ENCODE data around the gene GLB1L3. TPM values are rescaled to one million over a fixed set of nuclear protein-coding genes. Genes with fewer than 3 reads are reported as not detected.

The GLB1L3 gene
- total and polyA plus RNA-seq, 2 experiments from 2014 or later: 0.17 TPM; not detected in 1

DNA sequence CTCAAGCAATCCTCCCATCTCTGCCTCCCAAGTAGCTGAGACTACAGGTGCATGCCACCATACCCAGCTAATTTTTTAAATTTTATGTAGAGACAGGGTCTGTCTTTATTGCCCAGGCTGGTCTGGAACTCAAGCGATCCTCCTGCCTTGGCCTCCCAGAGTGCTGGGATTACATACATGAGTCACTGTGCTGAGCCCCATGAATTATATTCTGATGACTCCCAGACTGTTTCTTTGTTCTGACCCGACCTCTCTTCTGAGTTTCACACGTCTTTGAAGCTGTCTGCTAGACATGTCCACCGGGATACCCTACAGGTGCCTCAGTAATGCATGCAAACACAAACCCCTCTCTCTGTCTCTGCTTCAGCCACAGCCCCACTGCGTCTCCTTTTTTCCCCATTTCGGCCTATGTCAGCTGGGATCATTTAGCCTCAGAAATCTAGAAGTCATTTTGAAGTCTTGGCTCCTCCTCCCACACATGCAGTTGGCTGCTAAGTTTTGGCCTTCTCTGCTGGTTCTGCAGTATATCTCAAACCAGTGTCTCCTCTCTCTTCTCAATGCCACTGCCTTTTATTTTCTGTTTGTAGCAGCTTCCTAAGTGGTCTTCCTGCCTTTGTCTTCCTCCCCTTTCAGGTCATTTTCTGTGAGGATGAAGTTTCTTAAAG is 46.9 kb upstream of the GLB1L3 start:
- Histone ChIP-seq H3K27ac (no peak overlapping the region), H3K4me1 (ENCODE audit: insufficient read depth) (peaks cover 13% of the 10 kb centered on the region), H4K20me1 (ENCODE audit: insufficient read depth, poor library complexity, severe bottlenecking) (peaks cover 25% of the 10 kb centered on the region), H3K4me3 (no peak overlapping the region), H3K9me3 (ENCODE audit: low read depth) (no peaks in the 10 kb centered on the region), H3K4me2 (no peak overlapping the region), H2AFZ (no peak overlapping the region), H3K9me2 (replicated peaks; ENCODE audit: insufficient read depth) (no peaks in the 10 kb centered on the region), H3K79me2 (peaks cover 66% of the 10 kb centered on the region), H3K36me3 (replicated peaks; ENCODE audit: insufficient read depth, low read depth) (no peaks in the 10 kb centered on the region), H3K27me3 (no peaks in the 10 kb centered on the region)
- TF ChIP-seq, protein P1, sequence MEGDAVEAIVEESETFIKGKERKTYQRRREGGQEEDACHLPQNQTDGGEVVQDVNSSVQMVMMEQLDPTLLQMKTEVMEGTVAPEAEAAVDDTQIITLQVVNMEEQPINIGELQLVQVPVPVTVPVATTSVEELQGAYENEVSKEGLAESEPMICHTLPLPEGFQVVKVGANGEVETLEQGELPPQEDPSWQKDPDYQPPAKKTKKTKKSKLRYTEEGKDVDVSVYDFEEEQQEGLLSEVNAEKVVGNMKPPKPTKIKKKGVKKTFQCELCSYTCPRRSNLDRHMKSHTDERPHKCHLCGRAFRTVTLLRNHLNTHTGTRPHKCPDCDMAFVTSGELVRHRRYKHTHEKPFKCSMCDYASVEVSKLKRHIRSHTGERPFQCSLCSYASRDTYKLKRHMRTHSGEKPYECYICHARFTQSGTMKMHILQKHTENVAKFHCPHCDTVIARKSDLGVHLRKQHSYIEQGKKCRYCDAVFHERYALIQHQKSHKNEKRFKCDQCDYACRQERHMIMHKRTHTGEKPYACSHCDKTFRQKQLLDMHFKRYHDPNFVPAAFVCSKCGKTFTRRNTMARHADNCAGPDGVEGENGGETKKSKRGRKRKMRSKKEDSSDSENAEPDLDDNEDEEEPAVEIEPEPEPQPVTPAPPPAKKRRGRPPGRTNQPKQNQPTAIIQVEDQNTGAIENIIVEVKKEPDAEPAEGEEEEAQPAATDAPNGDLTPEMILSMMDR (IDR thresholded peaks at IDR 0.05; ENCODE audit: poor library complexity): no peak
- TF ChIP-seq EZH2phosphoT487 (IDR thresholded peaks at IDR 0.05; ENCODE audit: low read depth, severe bottlenecking, unreplicated experiment): no peak
- TF ChIP-seq EZH2 (IDR thresholded peaks at IDR 0.05; ENCODE audit: borderline replicate concordance): no peak
- WGBS (ENCODE audit: low lambda C conversion rate, missing lambda C conversion rate): 78% methylated on average over 6 of the region's 6 CpGs
- no peak for DNase-seq (ENCODE audit: low spot score)

DNA sequence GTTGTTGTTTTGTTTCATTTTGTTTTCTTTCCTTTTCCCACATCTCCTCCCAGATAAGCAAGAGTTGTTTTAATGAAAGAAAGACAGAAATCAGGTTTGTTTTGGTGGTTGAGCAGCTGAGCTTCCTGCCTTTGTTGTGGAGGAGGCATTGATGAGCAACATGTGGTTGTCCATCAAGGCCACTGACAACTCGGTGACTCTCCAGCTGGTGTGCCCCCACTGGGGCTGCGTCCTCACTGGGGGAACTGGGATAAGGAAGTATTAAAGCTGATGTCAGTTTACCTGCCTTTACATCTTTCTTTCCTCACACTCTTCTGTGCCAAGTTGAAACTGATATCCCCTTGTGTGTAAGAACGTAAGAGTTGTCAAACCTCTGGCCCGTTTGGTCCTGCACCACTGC is 45.8 kb upstream of the GLB1L3 start:
- Histone ChIP-seq H3K4me3 (no peak overlapping the region), H4K20me1 (ENCODE audit: insufficient read depth, poor library complexity, severe bottlenecking) (peaks cover 24% of the 10 kb centered on the region), H3K9me3 (ENCODE audit: low read depth) (no peaks in the 10 kb centered on the region), H3K9me2 (replicated peaks; ENCODE audit: insufficient read depth) (no peaks in the 10 kb centered on the region), H2AFZ (no peak overlapping the region), H3K79me2 (peaks cover 62% of the 10 kb centered on the region), H3K27me3 (no peaks in the 10 kb centered on the region), H3K36me3 (replicated peaks; ENCODE audit: insufficient read depth, low read depth) (no peaks in the 10 kb centered on the region), H3K4me1 (ENCODE audit: insufficient read depth) (peaks cover 13% of the 10 kb centered on the region), H3K4me2 (no peak overlapping the region), H3K27ac (no peak overlapping the region)
- no peak for DNase-seq (ENCODE audit: low spot score)
- 83% methylated on average over 4 of the region's 4 CpGs for WGBS (ENCODE audit: low lambda C conversion rate, missing lambda C conversion rate)
- TF ChIP-seq EZH2 (IDR thresholded peaks at IDR 0.05; ENCODE audit: borderline replicate concordance) (no peak), EZH2phosphoT487 (IDR thresholded peaks at IDR 0.05; ENCODE audit: low read depth, severe bottlenecking, unreplicated experiment) (no peak)
- TF ChIP-seq, protein P1 (IDR thresholded peaks at IDR 0.05; ENCODE audit: poor library complexity): no peak

DNA sequence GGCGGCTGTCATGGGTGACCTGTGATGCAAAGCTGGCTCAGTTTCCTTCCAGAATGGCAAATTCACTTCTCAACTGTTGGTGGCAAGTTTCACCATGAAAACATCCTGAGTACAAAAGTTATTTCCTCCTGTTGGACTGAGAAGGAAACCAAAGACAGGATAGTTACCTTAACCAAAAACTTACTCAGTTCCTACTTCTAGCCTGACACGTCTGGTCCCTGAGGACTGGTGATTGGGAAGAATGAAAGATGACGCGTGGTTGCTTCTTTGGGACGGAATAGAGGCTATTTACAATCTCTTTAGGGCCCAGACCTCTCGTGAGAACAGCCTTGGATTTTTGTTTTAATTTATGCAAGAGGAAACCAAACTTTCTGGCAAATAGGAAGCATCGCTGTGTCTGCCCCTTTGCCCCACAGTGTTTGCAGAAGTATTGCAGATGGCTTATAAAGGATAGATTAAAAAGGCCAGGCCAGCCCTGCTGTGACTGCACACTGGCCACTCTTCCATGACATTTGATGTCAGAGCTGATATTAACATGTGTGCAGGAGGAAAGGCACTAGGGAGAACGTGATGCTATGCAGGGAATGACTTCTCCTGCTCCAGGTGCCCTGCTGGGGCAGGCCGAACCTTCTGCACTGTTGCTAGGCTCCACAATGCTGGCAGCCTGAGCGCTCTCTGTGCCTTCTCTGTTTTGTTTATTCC is 44.1 kb upstream of the GLB1L3 start:
- Histone ChIP-seq H3K9me2 (replicated peaks; ENCODE audit: insufficient read depth) (no peaks in the 10 kb centered on the region), H3K36me3 (replicated peaks; ENCODE audit: insufficient read depth, low read depth) (no peaks in the 10 kb centered on the region), H3K4me3 (no peak overlapping the region), H3K9me3 (ENCODE audit: low read depth) (no peaks in the 10 kb centered on the region), H3K4me1 (ENCODE audit: insufficient read depth) (peaks cover 4% of the 10 kb centered on the region), H3K79me2 (peaks cover 44% of the 10 kb centered on the region), H3K27me3 (no peaks in the 10 kb centered on the region), H2AFZ (no peak overlapping the region), H3K27ac (no peak overlapping the region), H4K20me1 (ENCODE audit: insufficient read depth, poor library complexity, severe bottlenecking) (peaks cover 7% of the 10 kb centered on the region), H3K4me2 (no peak overlapping the region)
- 83% methylated on average over 10 of the region's 10 CpGs for WGBS (ENCODE audit: low lambda C conversion rate, missing lambda C conversion rate)
- no peak for DNase-seq (ENCODE audit: low spot score)
- TF ChIP-seq EZH2 (IDR thresholded peaks at IDR 0.05; ENCODE audit: borderline replicate concordance) (no peak), EZH2phosphoT487 (IDR thresholded peaks at IDR 0.05; ENCODE audit: low read depth, severe bottlenecking, unreplicated experiment) (no peak)
- TF ChIP-seq, protein P1 (IDR thresholded peaks at IDR 0.05; ENCODE audit: poor library complexity): no peak

Measured in hepatocyte (in vitro differentiated cells).